ENCODE data around the gene FBLN1. TPM values are rescaled to one million over a fixed set of nuclear protein-coding genes. Genes with fewer than 3 reads are reported as not detected.

Gene FBLN1
- total and polyA plus RNA-seq, 12 donors = 31.3 to 126 (median 51.0) TPM

DNA sequence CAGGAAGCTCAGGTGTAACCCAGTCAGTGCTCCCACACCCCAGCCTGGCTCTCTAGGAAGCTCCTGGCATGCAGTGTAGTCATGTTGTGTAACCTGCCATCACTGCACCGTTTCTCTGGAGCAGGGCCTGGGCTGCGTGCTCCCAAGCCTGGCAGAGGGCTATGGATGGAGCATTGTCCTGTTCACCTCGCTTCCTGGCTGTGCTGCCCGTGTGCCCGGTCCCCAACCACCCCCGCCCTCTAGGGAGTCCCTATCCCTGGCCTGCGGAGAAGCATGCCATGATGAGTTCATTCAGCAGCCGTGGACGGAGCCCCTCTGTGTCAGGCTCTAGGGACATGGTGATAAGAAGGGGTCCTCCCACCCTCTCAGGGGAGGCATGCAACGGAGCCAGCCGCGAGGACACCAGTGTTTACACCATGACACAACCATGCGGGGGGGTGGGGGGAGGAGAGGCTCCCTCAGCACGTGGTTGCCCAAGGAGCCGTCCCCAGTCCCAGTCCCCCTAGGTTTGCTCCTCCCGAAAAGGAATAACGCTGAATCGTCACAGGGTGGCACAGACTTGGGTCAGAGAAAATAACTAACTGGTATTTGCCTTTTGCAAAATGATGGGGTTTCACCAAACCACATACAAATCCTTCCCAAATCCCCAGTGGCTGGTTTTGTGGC lies 73.1 kb downstream of the FBLN1 start:
- peaks cover 0 to 6% (median 0%) of the 10 kb centered on the region in 9 donors for H3K4me1 ChIP-seq
- 48% methylated on average over 18 of the region's 18 CpGs for WGBS, 2 donors
- no peak overlapping the region for H3K27ac ChIP-seq
- H3K27me3 ChIP-seq = peaks cover 0 to 37% (median 26%) of the 10 kb centered on the region in 7 donors
- intact Hi-C loops (cut with DNase I) = loop anchor here in 8 of 10 donors (5.0 to 10.0 kb wide), 6 partner anchors 72 to 549 kb away; no protein-coding TSS in a partner anchor
- H3K9me3 ChIP-seq = peaks cover 0 to 19% (median 8%) of the 10 kb centered on the region in 11 donors
- no peak overlapping the region for H3K4me3 ChIP-seq
- ATAC-seq = peak in 3 of 8 donors; percentile 8 to 31 (median 17)
- no peak for TF ChIP-seq CTCF (IDR thresholded peaks at IDR 0.05)
- DNase-seq = no peak
- H3K36me3 ChIP-seq = peaks cover 0 to 3% (median 0%) of the 10 kb centered on the region in 9 donors

DNA sequence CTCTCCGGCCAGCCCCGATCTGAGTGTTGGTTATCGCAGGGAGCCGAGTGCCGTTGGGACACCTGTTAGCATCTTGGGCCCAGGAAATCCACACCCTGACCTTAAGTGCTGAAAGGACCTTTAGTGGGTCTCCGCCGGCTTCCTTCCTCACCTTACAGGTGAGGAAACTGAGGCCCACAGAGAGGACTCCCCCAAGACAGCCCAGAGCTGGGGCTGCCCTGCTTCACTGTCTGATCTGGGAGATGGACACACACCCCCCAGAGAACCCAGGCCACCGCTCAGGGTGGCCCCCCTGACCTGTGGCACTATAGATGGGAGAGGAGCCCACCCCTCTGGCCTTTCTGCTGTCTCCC lies 73.6 kb downstream of the FBLN1 start:
- intact Hi-C loops (cut with DNase I) = loop anchor here in 8 of 10 donors (5.0 to 10.0 kb wide), 6 partner anchors 71 to 549 kb away; no protein-coding TSS in a partner anchor
- peaks cover 0 to 6% (median 0%) of the 10 kb centered on the region in 9 donors for H3K4me1 ChIP-seq
- 92 to 93% methylated on average over 8 of the region's 8 CpGs for WGBS, 2 donors
- H3K27me3 ChIP-seq = peaks cover 0 to 37% (median 26%) of the 10 kb centered on the region in 7 donors
- ATAC-seq (no peak), DNase-seq (no peak)
- no peak for TF ChIP-seq CTCF (IDR thresholded peaks at IDR 0.05)
- H3K4me3 ChIP-seq = no peak overlapping the region
- peaks cover 0 to 14% (median 3%) of the 10 kb centered on the region in 11 donors for H3K9me3 ChIP-seq
- H3K36me3 ChIP-seq = peaks cover 0 to 3% (median 0%) of the 10 kb centered on the region in 9 donors
- H3K27ac ChIP-seq = no peak overlapping the region

DNA sequence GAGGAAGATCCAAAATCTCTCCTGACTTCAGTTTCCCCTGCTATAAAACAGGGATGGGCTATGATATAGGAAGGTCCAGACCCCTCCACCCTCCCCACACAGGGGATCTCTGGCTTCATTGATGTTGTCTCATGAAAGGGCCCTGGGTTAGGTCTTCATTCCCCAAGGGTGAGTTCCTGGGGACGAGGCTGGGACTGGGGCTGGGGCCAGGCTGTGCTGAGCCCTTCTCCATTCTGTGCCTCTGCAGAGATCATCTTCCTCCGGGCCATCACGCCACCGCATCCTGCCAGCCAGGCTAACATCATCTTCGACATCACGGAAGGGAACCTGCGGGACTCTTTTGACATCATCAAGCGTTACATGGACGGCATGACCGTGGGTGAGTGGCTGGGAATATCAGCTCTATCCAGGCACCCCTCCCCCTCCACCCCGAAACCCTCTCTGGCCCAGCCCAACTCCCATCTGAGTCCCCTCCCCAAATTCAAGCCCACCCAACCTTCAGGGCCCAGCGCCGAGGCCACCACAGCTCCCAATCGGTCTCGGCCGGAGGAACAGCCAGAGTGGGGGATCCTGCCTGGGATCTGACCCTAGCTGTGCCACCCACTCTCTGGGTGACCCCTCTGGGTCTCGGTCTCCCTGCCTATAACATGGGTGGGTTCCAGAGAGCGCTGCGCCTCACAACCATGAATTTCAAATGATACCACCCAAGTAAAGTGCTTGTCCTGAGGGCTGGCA lies 74.2 kb downstream of the FBLN1 start:
- Histone ChIP-seq H3K27ac (no peak overlapping the region), H3K4me3 (no peak overlapping the region), H3K27me3 (peaks cover 0 to 42% (median 26%) of the 10 kb centered on the region in 7 donors), H3K4me1 (peaks cover 0 to 6% (median 0%) of the 10 kb centered on the region in 9 donors), H3K9me3 (peaks cover 0 to 7% (median 0%) of the 10 kb centered on the region in 11 donors), H3K36me3 (peaks cover 0 to 3% (median 0%) of the 10 kb centered on the region in 9 donors)
- no peak for ATAC-seq
- no peak for DNase-seq
- no peak for TF ChIP-seq CTCF (IDR thresholded peaks at IDR 0.05)
- WGBS, 2 donors = 93 to 95% methylated on average over 19 of the region's 19 CpGs
- intact Hi-C loops (cut with DNase I) = loop anchor here in 8 of 10 donors (5.0 to 10.0 kb wide), 6 partner anchors 70 to 548 kb away; no protein-coding TSS in a partner anchor

DNA sequence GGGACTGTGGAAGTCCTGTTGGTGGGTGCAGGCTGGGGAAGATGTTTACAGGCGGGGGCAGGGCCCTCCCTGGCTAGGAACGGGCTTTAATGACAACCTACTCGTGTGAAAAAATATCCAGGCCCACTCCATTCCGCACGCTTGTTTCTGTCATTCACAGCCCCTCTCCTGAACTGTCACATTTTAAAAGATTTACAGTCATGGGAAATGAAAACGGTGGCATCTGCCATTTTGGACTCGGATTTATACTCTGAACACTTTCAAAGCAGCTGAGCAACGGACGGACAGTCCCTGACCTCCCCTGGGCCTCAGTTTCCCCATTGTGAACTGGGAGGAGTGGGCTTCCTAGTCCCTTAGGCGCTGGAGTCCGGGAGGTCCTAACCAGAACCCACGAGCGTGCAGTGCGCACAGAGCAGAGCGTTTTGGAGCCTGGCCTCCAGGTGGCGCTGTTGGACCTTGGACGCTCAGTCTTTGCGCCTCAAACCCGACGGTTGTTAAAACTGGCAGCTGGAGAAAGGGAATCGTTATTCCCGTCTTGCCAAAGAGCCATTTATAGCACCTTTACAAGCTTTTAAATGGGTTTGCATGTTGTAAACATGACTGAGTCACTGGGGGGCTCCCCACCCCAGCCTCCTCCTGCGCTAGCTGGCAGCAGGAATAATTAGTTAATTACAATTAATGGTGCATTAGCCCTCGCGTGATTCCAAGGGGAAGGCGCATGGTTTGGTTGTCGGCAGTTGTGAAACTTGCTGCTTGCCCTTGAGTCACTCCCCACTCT lies 75.3 kb downstream of the FBLN1 start:
- no peak overlapping the region for H3K27ac ChIP-seq
- peaks cover 0 to 42% (median 26%) of the 10 kb centered on the region in 7 donors for H3K27me3 ChIP-seq
- H3K4me1 ChIP-seq = peaks cover 0 to 6% (median 0%) of the 10 kb centered on the region in 9 donors
- WGBS, 2 donors = 29 to 30% methylated on average over 27 of the region's 27 CpGs
- ATAC-seq (peak; percentile 69 to 87 (median 80)), DNase-seq (peak; percentile 71 to 86)
- intact Hi-C loops (cut with DNase I) = loop anchor here in 8 of 10 donors (2.0 to 10.0 kb wide), 7 partner anchors 69 to 547 kb away; no protein-coding TSS in a partner anchor
- peaks cover 0 to 3% (median 0%) of the 10 kb centered on the region in 9 donors for H3K36me3 ChIP-seq
- H3K4me3 ChIP-seq = no peak overlapping the region
- no peaks in the 10 kb centered on the region for H3K9me3 ChIP-seq
- TF ChIP-seq CTCF (IDR thresholded peaks at IDR 0.05) = peak; percentile 79 to 97 (median 92)

Measured in heart right ventricle (tissue), 16 donors.